Smooth muscle cell (in vitro differentiated cells): Measurements from ENCODE around the gene PWP2. TPM values are rescaled to one million over a fixed set of nuclear protein-coding genes. Genes with fewer than 3 reads are reported as not detected.
"Not testable (repeated sequence)": the region's sequence is repeated elsewhere in the genome, so short reads cannot be mapped to it uniquely, and the experiment has no call there.

ENCODE experiments used
- DNase-seq: peaks from one replicate; lab custom pipeline; 2025; ENCODE audit not compliant: unreplicated experiment; lab: John Stamatoyannopoulos, UW
- H2AFZ ChIP-seq: fragments of 200-600 bp; sonication (generic); 2 replicates; pipeline ENCODE4 v1.6.0; 2016; ENCODE audit warnings: antibody characterized with exemption, low read depth, mild to moderate bottlenecking
- H3F3A ChIP-seq: fragments of 200-600 bp; sonication (generic); 2 replicates; pipeline ENCODE4 v1.6.0; 2017; ENCODE audit warnings: antibody characterized with exemption, low read depth
- H3K27ac ChIP-seq: fragments of 200-600 bp; sonication (generic); 2 replicates; pipeline ENCODE4 v1.5.1; 2016; ENCODE audit warnings: low read depth, mild to moderate bottlenecking
- H3K27me3 ChIP-seq: fragments of 200-600 bp; sonication (generic); 2 replicates; pipeline ENCODE4 v1.6.1; 2016; ENCODE audit warnings: low read depth, mild to moderate bottlenecking
- H3K36me3 ChIP-seq: fragments of 200-600 bp; sonication (generic); 2 replicates; pipeline ENCODE4 v1.5.1; 2016; ENCODE audit warnings: low read depth
- H3K4me1 ChIP-seq: fragments of 200-600 bp; sonication (generic); 2 replicates; pipeline ENCODE4 v1.5.1; 2016; ENCODE audit warnings: low read depth
- H3K4me2 ChIP-seq: fragments of 200-600 bp; sonication (generic); 2 replicates; pipeline ENCODE4 v1.6.0; 2016; ENCODE audit warnings: mild to moderate bottlenecking
- H3K4me3 ChIP-seq: fragments of 200-600 bp; sonication (generic); 2 replicates; pipeline ENCODE4 v1.5.1; 2016; ENCODE audit warnings: mild to moderate bottlenecking
- H3K79me2 ChIP-seq: fragments of 200-600 bp; sonication (generic); 2 replicates; pipeline ENCODE4 v1.6.0; 2016; ENCODE audit warnings: low read depth, mild to moderate bottlenecking
- H3K9ac ChIP-seq: fragments of 200-600 bp; sonication (generic); 2 replicates; pipeline ENCODE4 v1.6.0; 2016; ENCODE audit warnings: low read depth
- H3K9me3 ChIP-seq: fragments of 200-600 bp; sonication (generic); replicated peaks from 2 replicates; pipeline ENCODE4 v1.5.1; 2016; ENCODE audit warnings: low read depth
- H4K20me1 ChIP-seq: fragments of 200-600 bp; sonication (generic); 2 replicates; pipeline ENCODE4 v1.6.0; 2016; ENCODE audit warnings: low read depth
- CTCF ChIP-seq: fragments of 200-600 bp; sonication (generic); IDR thresholded peaks from 2 replicates; pipeline ENCODE4 v1.5.1; 2017; ENCODE audit warnings: borderline replicate concordance, mild to moderate bottlenecking, antibody characterized with exemption; ENCODE audit not compliant: insufficient read depth, poor library complexity, severe bottlenecking
- WGBS: methylation state at CpG from one replicate; pipeline ENCODE4 v1.1.7; 2016; ENCODE audit warnings: low lambda C conversion rate; 5-methylcytosine and 5-hydroxymethylcytosine counted together
- polyA plus RNA-seq: library from polyadenylated mRNA; unstranded; fragments of >200 nt; fragmentation: Nextera tagmentation; extraction: Ambion mirVana; gene quantifications from 2 replicates; pipeline ENCODE4 v1.2.1, GENCODE V29; 2016
- total RNA-seq: library from RNA; depleted of rRNA; stranded (reverse); fragments of >200 nt; gene quantifications from 2 replicates; pipeline ENCODE4 v1.2.3, GENCODE V29; 2014

Gene PWP2
- total and polyA plus RNA-seq, 2 experiments from 2014 or later, result 0.38 to 1.4 TPM

DNA sequence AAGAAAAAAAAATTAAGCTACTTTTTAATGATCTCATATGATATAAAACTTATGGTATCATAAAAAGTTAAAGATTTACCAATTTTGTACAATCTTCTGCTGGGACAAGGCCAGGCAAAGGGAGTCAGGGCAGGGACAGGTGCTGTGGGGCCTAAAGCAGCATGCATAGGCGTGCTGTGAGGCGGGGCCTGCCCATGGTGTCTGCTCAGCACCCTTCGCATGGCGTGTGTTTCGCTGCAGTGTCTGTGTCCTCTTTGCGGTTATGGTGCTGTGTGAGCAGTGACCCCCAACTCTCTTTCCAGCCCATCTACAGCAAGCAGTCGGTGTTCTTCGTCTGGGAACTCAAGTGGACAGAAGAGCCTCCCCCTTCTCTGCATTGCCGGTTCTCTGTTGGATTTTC, 13.4 kb upstream of the PWP2 start:
- H3K9ac ChIP-seq, result no peak overlapping the region
- DNase-seq, result no peak
- no peaks in the 10 kb centered on the region for H3K9me3 ChIP-seq
- H3K79me2 ChIP-seq, result no peaks in the 10 kb centered on the region
- no peak for TF ChIP-seq CTCF
- no peak overlapping the region for H3K27ac ChIP-seq
- WGBS, result 95% methylated on average over 9 of the region's 9 CpGs
- H4K20me1 ChIP-seq, result peaks cover 4% of the 10 kb centered on the region
- H3K4me3 ChIP-seq, result no peak overlapping the region
- H3F3A ChIP-seq, result no peaks in the 10 kb centered on the region
- H3K36me3 ChIP-seq, result peaks cover 5% of the 10 kb centered on the region
- no peaks in the 10 kb centered on the region for H3K27me3 ChIP-seq
- H3K4me2 ChIP-seq, result no peak overlapping the region
- no peaks in the 10 kb centered on the region for H3K4me1 ChIP-seq
- no peak overlapping the region for H2AFZ ChIP-seq

DNA sequence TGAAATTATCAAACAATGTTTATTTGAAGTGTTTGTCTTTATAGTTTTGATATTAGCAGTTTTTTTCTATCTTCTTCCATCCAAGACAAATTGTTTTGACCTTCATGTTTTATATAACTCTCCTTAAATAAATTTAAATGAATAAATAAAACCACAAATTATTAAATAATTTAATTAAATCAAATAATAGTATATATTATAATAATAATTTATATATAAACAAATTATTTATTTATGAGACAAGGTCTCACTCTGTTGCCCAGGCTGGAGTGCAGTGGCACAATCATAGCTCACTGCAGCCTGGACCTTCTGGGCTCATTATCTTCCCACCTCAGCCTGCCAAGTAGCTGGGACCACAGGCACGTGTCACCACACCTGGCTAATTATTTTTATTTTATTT, 12.4 kb upstream of the PWP2 start:
- Histone ChIP-seq H3K4me1 (no peaks in the 10 kb centered on the region), H3K9ac (no peak overlapping the region), H3K36me3 (peaks cover 5% of the 10 kb centered on the region), H3K27ac (no peak overlapping the region), H2AFZ (no peak overlapping the region), H3F3A (no peaks in the 10 kb centered on the region), H3K27me3 (no peaks in the 10 kb centered on the region), H3K79me2 (no peaks in the 10 kb centered on the region), H4K20me1 (peaks cover 4% of the 10 kb centered on the region), H3K9me3 (no peaks in the 10 kb centered on the region), H3K4me3 (no peak overlapping the region), H3K4me2 (no peak overlapping the region)
- DNase-seq, result no peak
- TF ChIP-seq CTCF, result no peak
- WGBS, result 100% methylated on average over 1 of the region's 1 CpG

DNA sequence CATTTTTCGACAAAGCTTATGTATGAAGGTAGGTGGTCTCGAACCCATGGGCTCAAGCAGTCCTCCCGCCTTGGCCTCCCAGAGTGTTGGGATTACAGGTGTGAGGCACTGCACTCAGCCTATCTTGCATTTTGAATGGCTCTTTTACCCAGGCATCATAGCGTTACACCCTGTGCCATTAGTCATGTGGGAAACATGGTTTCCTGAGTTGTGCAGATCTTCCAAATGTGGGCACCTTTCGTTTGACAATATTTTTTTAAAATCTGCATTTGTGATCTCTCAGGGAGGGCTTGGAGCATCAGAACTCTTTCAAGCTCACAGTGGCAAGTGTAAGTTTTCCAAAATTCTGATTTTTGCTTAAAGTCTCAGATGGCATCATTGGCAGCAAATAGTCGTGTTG, 8.7 kb upstream of the PWP2 start:
- H4K20me1 ChIP-seq, H3K4me2 ChIP-seq, H3K27ac ChIP-seq, H3K79me2 ChIP-seq, H2AFZ ChIP-seq, H3K4me1 ChIP-seq, H3K9ac ChIP-seq, H3F3A ChIP-seq, H3K36me3 ChIP-seq, H3K9me3 ChIP-seq, H3K4me3 ChIP-seq, DNase-seq, H3K27me3 ChIP-seq: not testable (repeated sequence)
- WGBS, result no CpG with 5 or more reads among the region's 6 CpGs

DNA sequence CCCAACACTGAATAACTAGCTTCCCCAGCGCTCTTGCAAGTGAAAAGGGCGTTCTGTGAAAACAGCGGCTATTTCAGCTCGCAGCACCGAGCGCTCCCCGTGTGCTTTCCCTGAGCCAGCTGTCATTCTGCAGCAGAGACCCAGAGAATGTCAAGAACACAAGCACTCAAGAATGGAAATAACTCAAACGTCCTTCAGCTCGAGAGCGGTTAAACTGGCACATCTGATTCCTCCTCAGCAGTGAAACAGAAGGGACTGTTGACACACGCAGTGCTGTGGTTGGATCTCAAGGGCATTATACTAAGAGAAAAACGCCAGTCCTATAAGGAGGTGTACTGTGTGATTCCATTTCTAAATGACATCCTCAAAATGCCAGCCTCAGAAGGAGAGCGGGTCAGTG, 8.2 kb upstream of the PWP2 start:
- H3K4me2 ChIP-seq, DNase-seq, H3K9ac ChIP-seq, H3K79me2 ChIP-seq, H3K27me3 ChIP-seq, H3K36me3 ChIP-seq, H3K27ac ChIP-seq, H3K9me3 ChIP-seq, H3F3A ChIP-seq, H3K4me3 ChIP-seq, H3K4me1 ChIP-seq, H2AFZ ChIP-seq, H4K20me1 ChIP-seq: not testable (repeated sequence)
- no CpG with 5 or more reads among the region's 13 CpGs for WGBS

- H3K9me3 ChIP-seq, H2AFZ ChIP-seq, H3K27ac ChIP-seq, H3K27me3 ChIP-seq, H3K36me3 ChIP-seq, H3K4me3 ChIP-seq, H4K20me1 ChIP-seq, H3K9ac ChIP-seq, H3F3A ChIP-seq, H3K79me2 ChIP-seq, DNase-seq, H3K4me2 ChIP-seq, H3K4me1 ChIP-seq: not testable (repeated sequence)
- WGBS, result no CpG with 5 or more reads among the region's 31 CpGs
Observed at GRCh38 chr21:44107589-44107988, 390 bp downstream of the PWP2 start.

GRCh38 chr21:44113702-44114371, 6.6 kb downstream of the PWP2 start:
- not testable (repeated sequence) for H3K9ac ChIP-seq, H3K27me3 ChIP-seq, H3K4me1 ChIP-seq, H3K27ac ChIP-seq, H2AFZ ChIP-seq, H3K79me2 ChIP-seq, H3K4me3 ChIP-seq, H3F3A ChIP-seq, H3K36me3 ChIP-seq, H3K9me3 ChIP-seq, H3K4me2 ChIP-seq, H4K20me1 ChIP-seq, DNase-seq
- WGBS, result no CpG with 5 or more reads among the region's 33 CpGs

- not testable (repeated sequence) for DNase-seq, H2AFZ ChIP-seq, H3K9ac ChIP-seq, H3K4me2 ChIP-seq, H3K4me3 ChIP-seq, H3K27ac ChIP-seq, H3K4me1 ChIP-seq, H3K27me3 ChIP-seq, H4K20me1 ChIP-seq, H3K36me3 ChIP-seq, H3K9me3 ChIP-seq, H3F3A ChIP-seq, H3K79me2 ChIP-seq
- no CpG with 5 or more reads among the region's 10 CpGs for WGBS
Observed at GRCh38 chr21:44122131-44122530, 14.9 kb downstream of the PWP2 start.
